Uterus (tissue), 2 donors: ENCODE data around the gene NFE2L2.

Experiments
- POLR2A ChIP-seq, 2 donors: fragments of 450-650 bp; IDR thresholded peaks; one replicate each; pipeline ENCODE4 v1.6.1; 2016; ENCODE audit warnings: antibody characterized with exemption in 2 of 2, mild to moderate bottlenecking in 1 of 2, moderate library complexity in 1 of 2
- TF ChIP-seq, protein P1 (sequence below), 4 experiments: fragments of 200-600 bp in 2 of 4; fragments of 450-650 bp in 2 of 4; sonication (generic) in 2 of 4; IDR thresholded peaks; one replicate each; pipeline ENCODE4 v1.5.1; 2016 to 2019; ENCODE audit warnings: antibody characterized with exemption in 4 of 4, mild to moderate bottlenecking in 2 of 4, moderate library complexity in 1 of 4

DNA sequence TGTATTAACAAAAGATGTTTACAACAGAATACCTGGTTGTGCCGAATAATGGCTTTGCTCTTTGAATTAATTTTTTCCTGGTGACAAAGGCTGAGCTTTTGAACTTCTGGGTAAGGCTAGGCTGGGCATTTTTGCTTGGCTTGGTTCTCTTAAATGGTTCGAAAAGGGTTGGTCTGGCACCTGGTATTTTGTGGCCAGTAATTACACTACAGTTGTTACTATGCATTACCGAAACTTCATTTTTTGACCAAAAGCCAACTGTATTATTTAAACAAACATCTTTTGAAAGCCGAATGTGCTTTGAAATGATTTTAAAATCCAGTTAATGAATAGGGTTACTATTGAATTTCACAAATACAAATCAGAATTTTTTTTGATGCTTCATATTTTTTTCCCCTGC, 19.4 kb upstream of the NFE2L2 start:
- TF ChIP-seq, protein P1, sequence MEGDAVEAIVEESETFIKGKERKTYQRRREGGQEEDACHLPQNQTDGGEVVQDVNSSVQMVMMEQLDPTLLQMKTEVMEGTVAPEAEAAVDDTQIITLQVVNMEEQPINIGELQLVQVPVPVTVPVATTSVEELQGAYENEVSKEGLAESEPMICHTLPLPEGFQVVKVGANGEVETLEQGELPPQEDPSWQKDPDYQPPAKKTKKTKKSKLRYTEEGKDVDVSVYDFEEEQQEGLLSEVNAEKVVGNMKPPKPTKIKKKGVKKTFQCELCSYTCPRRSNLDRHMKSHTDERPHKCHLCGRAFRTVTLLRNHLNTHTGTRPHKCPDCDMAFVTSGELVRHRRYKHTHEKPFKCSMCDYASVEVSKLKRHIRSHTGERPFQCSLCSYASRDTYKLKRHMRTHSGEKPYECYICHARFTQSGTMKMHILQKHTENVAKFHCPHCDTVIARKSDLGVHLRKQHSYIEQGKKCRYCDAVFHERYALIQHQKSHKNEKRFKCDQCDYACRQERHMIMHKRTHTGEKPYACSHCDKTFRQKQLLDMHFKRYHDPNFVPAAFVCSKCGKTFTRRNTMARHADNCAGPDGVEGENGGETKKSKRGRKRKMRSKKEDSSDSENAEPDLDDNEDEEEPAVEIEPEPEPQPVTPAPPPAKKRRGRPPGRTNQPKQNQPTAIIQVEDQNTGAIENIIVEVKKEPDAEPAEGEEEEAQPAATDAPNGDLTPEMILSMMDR (IDR thresholded peaks at IDR 0.05) = no peak
- no peak for TF ChIP-seq POLR2A (IDR thresholded peaks at IDR 0.05)
